GM19463 (cell line): ENCODE data around the gene DHRS4L2.
A peak's percentile ranks its signal among the peaks of the same experiment; 100 is the strongest.
"Not testable (repeated sequence)": the region's sequence is repeated elsewhere in the genome, so short reads cannot be mapped to it uniquely, and the experiment has no call there.

Source experiments
- ATAC-seq: cut with Tn5 transposase; IDR thresholded peaks from one replicate; pipeline ENCODE4 v1.9.1; 2021; ENCODE audit warnings: mild to moderate bottlenecking, moderate library complexity; ENCODE audit not compliant: unreplicated experiment

DHRS4L2 gene

DNA sequence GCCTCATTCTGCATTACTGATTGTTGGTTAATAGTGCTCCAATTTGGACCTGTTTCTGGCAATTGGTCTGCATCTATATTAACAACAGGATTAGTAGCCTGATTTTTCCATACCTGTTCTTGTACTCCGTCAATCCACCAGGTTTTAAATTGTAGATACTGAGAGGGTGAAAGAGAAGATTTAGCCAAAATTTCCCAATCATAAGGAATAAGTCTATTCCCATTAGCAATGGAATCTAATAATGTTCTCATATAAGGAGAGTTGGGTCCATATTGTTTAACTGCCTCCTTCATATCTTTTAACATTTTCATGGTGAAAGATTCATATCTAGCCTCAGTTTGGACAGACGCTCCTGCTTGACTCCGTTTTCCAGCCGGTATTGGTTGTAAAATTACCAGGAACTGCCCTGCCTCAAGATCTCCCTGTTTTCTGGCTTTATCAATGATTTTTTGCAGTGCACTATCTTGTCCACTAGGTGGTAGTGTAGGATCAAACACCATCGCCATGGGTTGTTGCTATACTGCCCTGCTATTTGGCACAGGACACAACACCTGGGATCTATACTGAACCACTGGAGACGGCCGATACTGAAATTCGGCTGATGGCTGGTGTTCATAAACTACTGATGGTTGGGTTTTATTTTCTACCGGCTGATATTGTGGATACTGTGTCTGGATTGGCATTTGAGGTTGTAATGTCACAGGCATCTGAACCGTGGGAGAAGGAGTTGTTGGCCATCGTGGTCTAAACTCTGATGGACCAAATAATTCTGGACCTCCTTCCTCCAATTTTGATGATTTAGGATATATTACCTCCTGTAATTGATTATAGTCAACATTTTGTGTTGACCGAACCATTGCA is 25.2 kb downstream of the DHRS4L2 start:
- no peak for ATAC-seq

DNA sequence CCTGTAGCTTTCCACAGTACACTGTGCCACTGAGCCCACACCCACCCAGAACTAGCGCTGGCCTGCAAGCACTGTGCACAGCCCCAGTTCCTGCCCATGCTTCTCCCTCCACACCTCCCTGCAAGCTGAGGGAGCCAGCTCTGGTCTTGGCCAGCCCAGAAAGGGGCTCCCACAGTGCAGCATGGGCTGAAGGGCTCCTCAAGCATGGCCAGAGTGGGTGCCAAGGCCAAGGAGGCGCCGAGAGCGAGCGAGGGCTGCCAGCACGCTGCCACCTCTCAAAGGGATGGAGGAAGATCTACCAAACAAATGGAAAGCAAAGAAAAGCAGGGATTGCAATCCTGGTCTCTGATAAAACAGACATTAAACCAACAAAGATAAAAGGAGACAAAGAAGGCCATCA is 27.0 kb downstream of the DHRS4L2 start:
- not testable (repeated sequence) for ATAC-seq

DNA sequence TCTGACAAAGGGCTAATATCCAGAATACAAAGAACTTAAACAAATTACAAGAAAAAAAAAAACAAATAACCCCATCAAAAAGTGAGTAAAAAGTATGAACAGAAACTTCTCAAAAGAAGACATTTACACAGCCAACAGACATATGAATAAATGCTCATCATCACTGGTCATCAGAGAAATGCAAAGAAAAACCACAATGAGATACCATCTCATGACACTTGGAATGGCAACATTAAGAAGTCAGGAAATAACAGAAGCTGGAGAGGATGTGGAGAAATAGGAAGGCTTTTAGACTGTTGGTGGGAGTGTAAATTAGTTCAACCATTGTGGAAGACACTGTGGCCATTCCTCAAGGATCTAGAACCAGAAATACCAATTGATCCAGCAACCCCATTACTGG is 30.2 kb downstream of the DHRS4L2 start:
- ATAC-seq: not testable (repeated sequence)

DNA sequence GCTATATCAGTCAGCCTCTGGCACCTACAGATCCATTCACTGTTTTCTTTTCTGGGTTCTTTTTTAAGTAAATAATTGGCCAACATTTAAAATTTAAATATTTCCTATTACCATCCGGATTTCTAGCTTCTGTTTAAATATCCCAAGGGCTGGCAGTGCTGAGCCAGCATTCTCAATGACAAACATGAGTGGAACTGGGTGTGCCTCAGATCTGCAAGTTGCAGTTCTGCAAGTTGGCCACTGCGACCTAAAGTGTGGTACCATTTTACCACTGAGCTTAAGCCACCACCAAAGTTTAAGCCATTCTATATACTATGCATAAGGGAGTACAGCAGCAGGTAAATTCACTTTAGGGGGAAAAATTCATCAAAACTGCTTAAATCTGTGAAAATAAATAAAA is 31.2 kb downstream of the DHRS4L2 start:
- not testable (repeated sequence) for ATAC-seq

DNA sequence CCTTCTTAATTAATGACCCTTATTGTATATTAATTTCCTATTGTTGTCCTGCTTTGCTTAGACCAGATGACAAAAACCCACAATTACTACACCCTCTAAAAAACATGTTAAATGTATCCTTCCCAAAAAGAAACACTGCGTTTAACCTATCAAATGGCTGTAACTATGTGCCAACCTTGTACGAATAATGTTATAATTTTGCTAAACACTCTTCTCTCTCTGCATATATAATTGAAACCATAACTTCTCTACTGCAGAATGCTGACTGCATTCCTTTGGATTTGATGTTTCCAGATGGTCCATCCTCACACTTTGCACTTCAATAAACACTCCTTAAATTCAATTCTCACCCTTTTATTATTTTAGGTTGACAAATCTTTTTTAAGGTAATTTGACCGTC is 31.8 kb downstream of the DHRS4L2 start:
- not testable (repeated sequence) for ATAC-seq

DNA sequence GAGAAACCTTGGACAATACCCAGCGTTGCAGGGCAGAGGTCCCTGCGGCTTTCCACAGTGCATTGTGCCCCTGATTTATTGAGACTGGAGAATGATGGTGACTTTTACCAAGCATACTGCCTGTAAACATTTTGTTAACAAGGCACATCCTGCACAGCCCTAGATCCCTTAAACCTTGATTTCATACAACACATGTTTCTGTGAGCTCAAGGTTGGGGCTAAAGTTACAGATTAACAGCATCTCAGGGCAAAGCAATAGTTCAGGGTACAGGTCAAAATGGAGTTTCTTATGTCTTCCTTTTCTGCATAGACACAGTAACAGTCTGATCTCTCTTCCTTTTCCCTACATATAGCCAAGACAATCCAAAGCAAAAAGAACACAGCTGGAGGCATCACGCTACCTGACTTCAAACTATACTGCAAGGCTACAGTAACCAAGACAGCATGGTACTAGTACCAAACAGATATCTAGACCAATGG is 36.2 kb downstream of the DHRS4L2 start:
- not testable (repeated sequence) for ATAC-seq

DNA sequence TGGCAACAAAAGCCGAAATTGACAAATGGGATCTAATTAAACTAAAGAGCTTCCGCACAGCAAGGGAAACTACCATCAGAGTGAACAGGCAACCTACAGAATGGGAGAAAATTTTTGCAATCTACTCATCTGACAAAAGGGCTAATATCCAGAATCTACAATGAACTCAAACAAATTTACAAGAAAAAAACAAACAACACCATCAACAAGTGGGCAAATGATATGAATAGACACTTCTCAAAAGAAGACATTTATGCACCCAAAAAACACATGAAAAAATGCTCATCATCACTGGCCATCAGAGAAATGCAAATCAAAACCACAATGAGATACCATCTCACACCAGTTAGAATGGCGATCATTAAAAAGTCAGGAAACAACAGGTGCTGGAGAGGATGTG is 41.0 kb downstream of the DHRS4L2 start:
- ATAC-seq: not testable (repeated sequence)

DNA sequence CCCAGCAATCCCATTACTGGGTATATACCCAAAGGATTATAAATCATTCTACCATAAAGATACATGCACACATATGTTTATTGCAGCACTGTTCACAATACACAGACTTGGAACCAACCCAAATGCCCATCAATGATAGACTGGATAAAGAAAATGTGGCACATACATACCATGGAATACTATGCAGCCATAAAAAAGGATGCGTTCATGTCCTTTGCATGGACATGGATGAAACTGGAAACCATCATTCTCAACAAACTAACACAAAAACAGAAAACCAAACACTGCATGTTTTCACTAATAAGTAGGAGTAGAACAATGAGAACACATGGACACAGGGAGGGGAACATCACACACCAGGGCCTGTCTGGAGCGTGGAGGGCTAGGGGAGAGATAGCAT is 42.6 kb downstream of the DHRS4L2 start:
- not testable (repeated sequence) for ATAC-seq

DNA sequence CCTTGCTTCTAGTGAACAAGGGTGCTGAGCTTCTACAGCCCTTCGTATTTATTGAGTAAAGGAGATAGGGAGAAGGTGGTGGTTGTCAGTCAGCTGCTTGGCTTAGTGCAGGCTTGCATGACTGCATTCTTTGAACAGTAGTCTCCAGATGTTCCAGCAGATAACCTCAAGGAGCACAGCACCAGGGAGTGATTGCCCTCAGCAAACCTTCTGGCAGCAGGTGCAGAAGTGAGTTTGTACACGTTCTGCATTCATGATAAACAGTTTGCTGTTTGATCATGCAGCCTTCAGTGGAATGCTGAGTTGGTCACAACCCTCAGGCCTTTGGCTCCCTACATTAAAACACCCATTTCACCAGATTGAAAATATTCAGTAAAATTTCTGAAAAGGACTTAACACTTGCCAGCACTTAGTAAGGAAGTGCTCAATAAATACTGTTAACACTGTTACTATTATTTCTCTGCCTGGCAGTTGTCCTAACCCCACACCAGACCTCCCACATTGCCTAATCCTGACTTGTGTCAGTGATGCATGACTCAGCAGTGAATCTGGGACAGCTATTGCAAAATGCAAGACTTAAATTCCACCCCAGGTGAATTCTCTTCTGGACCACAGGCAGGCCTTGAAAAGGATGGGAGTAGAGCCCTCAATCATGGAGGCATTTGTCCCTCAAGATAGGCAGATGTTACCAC is 44.1 kb downstream of the DHRS4L2 start:
- ATAC-seq: no peak

DNA sequence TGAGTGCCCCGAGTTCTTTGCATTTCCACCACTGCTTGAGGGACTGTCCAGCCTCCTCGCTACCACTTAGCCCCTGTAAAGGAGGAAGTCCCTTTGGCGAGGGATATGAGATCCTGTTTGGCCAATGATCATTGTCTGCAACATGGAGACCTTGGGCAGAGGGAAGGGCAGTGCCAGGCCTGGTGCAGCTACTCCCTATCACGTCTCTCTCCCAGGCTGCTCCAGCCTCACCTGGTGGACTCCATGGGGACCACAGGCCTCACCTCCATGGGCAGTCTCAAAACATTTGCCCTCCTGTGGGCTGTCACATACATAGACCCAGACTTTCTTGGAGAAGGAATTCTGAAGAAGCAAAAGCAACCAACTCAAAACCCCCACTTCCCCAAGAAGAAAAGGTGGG is 47.0 kb downstream of the DHRS4L2 start:
- peak; percentile 18 for ATAC-seq

DNA sequence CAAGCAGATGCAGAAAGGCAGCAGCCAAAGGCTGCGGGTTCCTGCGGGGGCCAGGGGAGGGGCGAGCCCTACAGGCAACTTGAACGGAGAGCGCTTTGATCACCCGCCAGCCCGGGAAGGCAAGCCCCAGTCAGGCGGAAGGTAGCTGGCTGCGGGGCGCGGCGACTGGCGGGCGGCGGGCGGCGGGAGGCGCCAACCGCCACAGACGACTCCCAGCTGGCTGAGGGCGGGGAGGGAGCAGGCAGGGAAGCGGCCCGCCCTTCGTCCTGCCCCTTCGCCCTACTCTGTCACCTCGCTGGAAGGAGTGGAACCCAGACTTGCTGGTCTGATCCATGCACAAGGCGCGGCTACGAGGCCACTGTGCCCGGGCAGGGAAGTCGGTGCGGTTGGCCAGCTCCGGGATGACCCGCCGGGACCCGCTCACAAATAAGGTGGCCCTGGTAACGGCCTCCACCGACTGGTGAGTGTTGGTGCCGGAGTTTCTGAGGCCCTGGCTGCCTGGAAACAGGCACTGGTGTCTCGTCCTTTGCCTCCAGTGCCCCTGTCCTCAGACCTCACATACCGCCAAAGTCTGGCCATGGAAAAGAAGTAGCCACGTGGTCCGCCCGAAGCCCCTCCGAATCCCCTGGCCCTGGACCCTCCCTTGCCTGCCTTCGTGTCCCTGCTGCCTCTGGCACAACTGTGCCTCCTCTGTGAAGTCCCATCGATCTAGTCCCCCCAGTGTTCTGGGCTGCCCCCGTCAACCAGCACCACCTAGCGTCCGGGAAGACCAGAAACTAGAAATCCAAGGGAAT is 47.6 kb downstream of the DHRS4L2 start:
- peak; percentile 85 for ATAC-seq

DNA sequence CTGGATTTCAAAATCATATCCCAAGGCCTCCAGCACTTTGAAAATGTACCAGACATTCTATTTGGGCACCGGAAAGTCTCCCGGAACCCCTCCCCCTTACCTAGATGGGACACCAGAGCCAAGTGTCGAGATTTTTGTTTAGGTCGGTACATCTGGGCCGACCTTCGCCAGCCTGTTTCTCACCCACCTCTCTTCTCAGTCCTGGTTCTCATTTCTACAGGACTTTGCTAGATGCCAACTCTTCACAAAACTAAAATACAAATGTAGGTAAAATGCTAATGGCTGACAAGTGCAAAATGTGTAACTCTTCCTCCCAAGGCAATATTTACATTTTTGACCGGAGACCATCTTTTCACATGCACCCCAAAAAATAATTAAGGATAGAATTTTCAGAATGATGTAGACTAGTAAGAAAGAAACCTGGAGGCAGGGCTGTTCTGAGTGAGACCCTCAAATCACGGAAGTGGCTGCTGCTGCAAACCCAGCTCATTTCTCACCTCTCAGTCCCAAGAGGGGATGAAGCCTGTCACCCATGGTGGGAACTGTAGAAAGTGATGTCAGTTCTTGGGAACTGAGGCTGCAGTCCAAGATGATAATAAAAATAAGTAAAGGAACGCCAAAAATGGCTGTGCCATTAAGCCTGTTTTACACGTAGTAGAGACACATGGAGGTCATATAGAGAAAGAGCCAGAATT is 48.4 kb downstream of the DHRS4L2 start:
- not testable (repeated sequence) for ATAC-seq

DNA sequence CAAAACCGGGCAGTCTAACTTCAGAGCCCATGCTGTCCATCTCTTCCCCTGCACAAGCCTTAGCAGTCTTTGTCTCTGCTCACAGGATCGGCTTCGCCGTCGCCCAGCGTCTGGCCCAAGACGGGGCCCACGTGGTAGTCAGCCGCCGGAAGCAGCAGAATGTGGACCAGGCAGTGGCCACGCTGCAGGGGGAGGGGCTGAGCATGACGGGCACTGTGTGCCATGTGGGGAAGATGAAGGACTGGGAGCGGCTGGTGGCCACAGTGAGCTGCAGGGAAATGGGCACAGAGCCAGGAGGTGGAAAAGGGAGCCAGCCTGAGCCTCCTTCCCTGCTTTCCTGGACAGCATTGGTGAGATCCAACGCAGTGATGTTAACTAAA is 48.9 kb downstream of the DHRS4L2 start:
- no peak for ATAC-seq

DNA sequence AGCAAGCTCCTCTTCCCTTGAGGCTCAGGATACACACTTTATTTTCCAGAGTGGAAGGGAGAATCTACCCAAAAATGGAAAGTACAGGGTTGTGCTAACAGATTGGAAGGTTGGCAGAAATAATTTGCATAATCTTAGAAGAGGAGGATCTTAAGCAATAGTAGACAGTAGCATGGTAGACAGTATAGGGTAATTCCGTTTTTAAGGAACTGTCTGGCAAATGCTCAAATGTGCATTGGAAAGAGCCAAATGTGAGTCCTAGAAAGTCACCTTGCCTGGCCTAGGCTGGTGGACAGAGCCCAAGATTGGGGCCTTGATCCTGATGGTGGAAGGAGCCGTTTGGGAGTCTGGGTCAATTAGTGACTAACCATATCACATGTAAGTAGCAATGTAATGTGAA is 50.0 kb downstream of the DHRS4L2 start:
- no peak for ATAC-seq

DNA sequence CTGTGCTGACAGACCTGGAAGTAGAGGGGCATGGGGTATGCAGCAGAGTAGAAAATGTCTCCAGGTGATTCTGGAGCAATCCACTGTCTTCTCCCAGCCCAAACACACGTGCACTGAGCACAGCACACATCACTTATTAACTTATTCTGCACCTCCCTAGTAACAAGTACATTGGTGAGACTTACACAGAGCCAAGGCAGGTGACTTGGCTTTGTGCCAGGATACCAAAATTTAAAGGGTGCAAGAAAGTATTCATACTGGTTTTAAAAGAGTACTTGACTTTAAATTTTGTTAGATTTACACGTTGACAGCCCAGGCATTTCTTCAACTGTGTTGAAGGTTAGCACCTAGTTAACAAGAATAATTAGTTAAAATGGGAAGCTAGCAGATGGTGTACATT is 52.0 kb downstream of the DHRS4L2 start:
- ATAC-seq: no peak

DNA sequence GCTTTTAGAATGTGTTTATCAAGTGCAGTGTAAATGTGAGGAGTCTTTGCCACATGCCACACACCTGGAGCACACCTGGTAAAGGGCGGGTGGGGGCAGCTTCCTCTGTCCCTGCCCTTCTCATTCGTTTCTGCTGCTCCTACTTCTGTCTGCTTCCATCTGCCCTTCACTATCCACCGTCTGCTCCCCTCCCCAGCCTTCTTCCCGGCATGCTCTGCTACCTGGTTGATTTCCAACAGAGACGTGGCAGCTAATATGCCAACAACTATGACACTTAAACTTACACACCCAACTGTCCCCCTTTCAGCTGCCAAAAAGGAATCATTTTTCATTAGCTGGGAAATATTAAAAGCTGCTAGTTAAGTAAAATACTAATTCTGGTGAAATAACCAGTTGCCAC is 54.0 kb downstream of the DHRS4L2 start:
- ATAC-seq: no peak

DNA sequence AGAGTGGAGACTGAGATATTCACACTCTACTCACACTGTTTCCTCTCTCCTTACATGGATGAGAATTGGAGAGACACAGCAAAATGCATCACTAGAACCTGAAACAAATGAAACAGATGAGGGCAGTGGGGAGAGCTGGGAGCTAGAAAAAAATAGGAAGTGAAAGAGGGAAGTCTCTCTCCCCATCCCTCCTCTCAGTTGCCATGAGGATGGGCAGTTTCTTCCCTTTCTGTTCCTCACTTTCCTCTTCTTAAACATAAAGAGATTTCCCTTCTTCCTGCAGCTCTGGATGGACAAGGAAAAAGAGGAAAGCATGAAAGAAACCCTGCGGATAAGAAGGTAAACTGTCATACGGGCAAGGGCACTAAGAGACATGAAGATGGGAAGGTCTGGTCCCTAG is 60.3 kb downstream of the DHRS4L2 start:
- not testable (repeated sequence) for ATAC-seq

DNA sequence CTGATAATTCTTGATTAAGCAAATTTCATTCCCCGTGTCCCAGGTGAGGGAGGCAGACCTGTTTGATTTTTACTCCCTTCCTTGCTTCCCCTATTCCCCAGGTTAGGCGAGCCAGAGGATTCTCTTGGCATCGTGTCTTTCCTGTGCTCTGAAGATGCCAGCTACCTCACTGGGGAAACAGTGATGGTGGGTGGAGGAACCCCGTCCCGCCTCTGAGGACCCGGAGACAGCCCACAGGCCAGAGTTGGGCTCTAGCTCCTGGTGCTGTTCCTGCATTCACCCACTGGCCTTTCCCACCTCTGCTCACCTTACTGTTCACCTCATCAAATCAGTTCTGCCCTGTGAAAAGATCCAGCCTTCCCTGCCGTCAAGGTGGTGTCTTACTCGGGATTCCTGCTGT is 62.0 kb downstream of the DHRS4L2 start:
- not testable (repeated sequence) for ATAC-seq

DNA sequence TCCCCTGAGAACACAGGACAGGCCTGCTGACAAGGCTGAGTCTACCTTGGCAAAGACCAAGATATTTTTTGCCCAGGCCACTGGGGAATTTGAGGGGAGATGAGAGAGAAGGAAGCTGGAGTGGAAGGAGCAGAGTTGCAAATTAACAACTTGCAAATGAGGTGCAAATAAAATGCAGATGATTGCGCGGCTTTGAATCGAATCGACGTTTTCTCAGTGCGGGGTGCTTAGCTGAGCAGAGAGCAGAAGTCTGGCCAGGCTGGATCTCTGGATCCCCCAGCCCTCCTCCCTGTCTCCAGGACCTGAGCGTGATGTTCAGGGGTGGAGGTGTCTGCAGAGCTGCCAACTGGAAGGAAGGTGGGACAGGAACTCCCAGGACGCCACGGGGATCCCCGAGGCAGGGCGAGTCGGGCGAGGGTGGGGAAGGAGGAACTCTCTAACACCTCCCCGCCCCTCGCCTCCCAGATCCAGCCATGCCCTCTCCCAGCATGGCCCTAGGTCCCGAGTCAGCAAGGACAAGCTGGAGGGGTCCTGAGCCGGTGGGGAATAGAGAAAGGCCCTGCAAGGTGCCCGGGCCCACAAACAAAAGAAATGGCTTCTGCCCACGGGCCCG is 62.6 kb downstream of the DHRS4L2 start:
- peak; percentile 19 for ATAC-seq
